ENCODE results near the gene KNDC1.
A peak's percentile ranks its signal among the peaks of the same experiment; 100 is the strongest.
"Not testable (repeated sequence)": the region's sequence is repeated elsewhere in the genome, so short reads cannot be mapped to it uniquely, and the experiment has no call there.

KNDC1 gene, protein sequence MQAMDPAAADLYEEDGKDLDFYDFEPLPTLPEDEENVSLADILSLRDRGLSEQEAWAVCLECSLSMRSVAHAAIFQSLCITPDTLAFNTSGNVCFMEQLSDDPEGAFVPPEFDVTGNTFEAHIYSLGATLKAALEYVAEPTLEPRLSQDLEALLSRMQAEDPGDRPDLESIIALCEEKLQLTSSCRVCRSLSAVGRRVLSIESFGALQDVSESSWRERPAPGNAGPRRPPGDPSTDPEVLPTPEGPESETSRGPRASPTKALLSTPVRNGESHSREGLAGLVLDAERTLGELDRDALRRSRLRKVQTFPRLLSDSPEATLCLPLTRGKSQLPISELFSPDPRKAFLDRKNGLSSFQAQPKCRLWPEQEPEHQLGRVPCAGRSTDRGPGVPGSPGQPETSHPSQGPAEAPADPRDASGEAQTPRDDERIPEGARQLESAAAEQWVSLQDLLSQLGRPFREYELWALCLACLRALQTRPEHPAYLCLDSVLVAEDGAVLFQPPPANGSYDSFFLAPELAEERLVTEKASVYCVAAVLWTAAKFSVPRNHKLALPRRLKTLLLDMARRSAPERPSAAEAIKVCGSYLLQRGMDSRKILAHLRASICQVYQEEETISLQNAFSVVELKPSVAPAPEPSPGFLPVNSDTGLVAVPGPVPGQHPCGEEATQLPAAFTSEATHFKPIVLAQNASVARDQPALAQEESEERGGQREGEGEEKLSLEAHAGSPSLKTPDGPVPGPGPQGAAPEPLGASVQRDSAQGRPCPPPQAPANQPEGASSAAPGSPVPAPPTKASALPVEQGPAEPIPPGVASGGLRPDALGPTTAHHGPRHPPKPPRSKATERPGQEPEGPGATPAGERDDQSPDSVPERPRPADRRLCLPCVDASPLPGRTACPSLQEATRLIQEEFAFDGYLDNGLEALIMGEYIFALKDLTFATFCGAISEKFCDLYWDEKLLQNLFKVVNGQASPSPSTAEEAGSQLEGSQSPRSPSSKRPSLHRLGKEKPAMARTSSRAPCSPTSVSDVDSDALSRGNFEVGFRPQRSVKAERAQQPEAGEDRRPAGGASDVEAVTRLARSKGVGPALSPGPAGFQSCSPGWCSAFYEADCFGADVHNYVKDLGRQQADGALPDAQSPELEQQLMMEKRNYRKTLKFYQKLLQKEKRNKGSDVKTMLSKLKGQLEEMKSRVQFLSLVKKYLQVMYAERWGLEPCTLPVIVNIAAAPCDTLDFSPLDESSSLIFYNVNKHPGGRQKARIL (N-terminal part only)

DNA sequence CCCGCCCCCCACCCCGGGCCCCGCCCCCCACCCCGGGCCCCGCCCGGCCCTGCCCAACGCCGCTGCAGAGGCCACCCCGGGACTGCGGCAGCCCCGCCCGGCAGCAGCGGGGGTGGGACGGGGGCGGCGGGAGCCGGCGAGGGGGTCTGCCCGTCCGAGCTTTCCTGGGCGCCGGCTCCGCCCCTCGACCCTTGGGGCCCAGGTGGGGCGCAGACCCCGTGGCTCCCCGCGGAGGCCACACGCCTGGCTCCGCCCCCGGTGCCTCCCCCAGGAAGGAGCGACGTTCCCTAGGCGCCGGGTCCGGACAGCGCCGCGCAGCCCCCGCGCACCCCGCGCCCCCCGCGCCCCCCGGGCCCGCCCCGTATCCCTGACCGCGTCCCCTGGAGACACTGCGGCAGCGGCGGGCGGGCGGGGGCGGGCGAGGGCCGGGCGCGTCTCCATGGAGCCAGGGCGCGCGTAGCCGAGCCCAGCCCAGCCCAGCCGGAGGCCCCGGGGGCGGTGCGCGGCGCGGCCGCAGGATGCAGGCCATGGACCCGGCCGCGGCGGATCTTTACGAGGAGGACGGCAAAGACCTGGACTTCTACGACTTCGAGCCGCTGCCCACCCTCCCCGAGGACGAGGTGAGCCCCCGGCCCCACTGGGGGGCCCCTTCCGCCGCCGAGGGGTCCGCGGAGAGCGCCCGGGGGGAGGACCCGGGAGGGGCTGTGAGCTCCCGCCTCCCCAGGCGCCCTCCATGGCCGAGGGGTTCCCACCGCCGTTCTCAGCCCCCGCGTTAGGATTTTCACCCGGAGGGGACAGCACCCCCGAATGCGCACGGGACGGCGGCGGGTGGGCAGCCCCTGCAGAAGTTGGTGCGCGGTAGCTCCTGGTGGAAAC, at the start of gene KNDC1:
TSS of gene KNDC1 (plus strand) at position 270 of the 876 bp plus-strand sequence. CDS start at position 519, 249 bp downstream.
- DNase-seq, result peak; percentile 71

DNA sequence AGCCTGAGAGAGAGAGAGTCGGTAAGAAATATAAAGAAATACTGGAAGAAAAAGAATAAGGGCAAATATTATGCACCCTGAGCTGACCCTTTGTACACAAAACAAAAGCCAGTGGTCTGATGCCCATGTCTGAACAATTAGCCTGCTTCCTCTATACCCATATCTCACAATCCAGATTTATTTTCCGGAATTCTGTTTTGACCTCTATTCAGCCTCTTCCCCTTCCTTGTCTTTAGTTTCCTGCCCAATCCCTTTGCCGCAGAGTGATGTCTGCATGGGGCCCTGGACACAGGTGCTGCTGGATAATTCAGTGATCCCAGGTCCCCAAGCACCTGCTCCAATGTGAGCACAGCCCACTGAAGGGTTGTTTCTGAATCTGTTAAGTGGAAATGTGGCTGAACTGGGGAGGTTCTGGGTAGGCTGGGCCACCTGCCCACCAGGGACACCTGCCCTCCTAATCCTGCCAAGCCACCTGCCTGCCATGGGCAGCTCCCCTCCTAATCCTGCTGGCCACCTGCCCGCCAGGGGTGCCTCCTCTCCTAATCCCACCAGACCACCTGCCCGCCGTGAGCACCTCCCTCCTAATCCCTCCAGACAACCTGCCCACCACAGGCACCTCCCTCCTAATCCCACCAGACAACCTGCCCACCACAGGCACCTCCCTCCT, 49.3 kb upstream of the KNDC1 start:
- no peak for DNase-seq

DNA sequence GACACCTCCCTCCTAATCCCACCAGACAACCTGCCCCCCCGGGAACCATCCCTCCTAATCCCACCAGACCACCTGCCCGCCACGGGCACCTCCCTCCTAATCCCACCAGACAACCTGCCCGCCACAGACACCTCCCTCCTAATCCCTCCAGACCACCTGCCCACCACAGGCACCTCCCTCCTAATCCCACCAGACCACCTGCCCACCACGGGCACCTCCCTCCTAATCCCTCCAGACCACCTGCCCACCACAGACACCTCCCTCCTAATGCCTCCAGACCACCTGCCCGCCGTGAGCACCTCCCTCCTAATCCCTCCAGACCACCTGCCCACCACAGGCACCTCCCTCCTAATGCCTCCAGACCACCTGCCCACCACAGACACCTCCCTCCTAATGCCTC, 48.4 kb upstream of the KNDC1 start:
- not testable (repeated sequence) for DNase-seq

DNA sequence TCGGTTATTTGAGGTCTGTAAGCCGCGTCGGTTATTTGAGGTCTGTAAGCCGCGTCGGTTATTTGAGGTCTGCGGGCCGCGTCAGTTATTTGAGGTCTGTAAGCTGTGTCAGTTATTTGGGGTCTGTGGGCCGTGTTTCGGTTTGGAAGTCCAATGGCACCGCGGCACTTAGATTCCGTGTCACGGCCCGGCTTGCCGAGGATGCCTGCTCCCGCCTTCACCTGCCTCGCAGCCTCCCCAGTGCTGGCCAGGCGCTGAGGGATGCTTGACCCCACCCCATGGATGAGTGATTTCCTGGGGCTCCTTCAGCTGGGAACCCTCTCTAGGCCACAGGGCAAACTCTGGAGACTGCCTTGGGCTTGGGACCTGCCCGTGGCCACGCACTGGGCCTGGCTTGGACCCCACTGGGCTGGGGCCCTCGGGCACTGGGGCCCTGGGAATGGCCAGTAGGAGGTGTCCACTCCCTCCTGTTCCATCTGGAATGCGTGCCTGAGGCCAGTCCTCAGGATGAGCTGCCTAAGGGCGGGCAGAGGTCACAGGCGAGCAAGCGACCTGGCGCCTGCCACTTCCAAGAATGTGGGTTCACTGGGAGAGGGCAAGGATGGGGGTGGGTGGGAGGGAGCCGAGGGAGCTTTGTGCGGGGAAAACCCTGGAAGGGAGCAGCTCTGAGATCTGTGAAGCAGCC, 46.7 kb upstream of the KNDC1 start:
- DNase-seq, result no peak

GRCh38 chr10:133113847-133114246, 46.2 kb upstream of the KNDC1 start:
- no peak for DNase-seq

DNA sequence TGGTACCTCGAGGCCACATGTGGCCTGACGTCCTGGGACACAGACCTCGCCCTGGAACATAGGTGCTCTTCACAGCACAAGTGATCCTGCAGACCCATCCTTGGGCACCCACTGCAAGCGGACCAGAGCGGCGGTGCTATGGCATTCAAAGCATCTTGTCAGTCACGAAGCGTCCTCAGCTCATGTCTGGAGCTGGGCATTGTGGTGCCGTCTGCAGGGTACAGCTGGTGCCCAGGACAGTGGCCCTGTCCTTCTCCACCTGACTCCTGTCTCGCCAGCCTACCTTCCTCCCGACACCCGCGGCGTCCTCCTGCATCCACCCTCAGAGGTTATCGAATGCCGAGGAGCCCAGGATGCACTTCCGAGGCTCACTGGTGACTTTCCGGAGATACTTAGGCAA, 45.8 kb upstream of the KNDC1 start:
- no peak for DNase-seq

GRCh38 chr10:133114726-133115452, 45.1 kb upstream of the KNDC1 start:
- DNase-seq, result no peak

GRCh38 chr10:133115453-133115842, 44.6 kb upstream of the KNDC1 start:
- no peak for DNase-seq

GRCh38 chr10:133115976-133116375, 44.0 kb upstream of the KNDC1 start:
- DNase-seq, result no peak

- DNase-seq, result no peak
Measured at GRCh38 chr10:133116455-133116854, 43.6 kb upstream of the KNDC1 start.

GRCh38 chr10:133117036-133117687, 42.9 kb upstream of the KNDC1 start:
- DNase-seq, result no peak

DNA sequence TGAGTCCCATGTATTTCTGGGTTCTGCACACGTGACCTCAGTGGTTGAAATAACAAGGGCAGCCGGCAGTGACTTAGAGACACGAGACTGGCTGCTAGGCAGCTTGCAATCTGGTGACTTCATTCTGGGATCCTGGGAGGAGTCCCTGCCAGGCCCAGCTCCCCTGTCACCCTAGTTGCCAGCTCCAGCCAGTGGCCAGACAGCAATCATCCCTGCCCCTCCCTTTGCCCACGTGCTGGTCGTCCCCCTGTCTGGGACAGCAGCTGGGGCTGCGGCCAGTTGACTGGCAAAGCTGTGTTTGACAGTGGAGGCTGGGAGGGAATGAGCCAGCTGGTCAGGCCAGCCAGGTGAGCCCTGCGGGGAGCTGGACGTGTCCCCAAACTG, 42.3 kb upstream of the KNDC1 start:
- no peak for DNase-seq

DNA sequence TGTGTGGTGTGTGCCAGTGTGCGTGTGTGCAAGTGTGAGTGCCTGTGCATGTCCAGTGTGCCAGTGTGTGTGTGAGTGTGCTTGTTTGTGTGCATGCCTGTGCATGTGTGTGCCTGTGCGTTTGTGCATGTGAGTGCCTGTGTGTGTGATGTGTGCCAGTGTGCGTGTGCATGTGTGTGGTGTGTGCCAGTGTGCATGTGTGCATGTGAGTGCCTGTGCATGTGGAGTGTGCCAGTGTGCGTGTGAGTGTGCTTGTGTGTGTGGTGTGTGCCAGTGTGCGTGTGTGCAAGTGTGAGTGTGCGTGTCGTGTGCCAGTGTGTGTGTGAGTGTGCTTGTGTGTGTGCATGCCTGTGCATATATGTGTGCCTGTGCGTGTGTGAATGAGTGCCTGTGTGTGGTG, 38.5 kb upstream of the KNDC1 start:
- DNase-seq, result no peak

- no peak for DNase-seq
Measured at GRCh38 chr10:133122171-133122935, 37.7 kb upstream of the KNDC1 start.

DNA sequence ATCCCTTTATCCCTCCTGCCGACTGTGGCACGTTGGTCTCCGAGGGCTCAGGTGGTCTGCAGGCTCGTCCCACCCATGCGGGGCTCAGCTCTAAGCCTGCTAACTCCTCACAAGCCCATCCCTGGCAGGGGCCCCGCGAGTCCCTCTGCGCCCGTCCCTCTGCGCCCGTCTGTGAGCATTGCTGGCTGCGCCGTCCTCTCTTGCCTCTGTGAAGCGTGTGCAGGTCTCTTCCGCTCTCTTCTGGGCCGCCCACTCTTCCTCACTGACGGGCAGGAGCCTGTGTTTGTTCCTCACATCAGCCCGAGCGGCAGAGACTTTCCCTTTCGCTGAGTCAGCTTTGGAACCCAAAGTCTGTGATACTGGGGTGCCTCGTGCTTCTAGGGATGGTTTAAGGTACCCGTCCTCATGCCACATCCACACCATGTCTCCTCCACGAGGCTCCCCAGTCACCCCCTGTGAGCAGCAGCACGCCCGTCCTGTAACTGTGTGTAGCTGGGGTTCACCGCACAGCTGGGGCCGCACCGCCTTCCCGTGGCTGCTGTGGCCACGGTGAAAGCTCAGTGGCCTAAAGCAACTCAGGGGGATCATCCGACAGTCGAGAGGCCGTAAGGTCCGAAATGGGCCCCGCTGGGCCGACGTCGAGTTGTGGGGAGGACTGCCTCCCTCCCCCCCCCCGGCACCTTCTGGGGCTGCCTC, 36.8 kb upstream of the KNDC1 start:
- DNase-seq, result no peak

GRCh38 chr10:133123746-133124356, 36.2 kb upstream of the KNDC1 start:
- no peak for DNase-seq

- DNase-seq, result no peak
Measured at GRCh38 chr10:133124357-133125211, 35.4 kb upstream of the KNDC1 start.

Measured in activated CD8-positive, alpha-beta memory T cell treated with anti-CD3 and anti-CD28 coated beads for 24 hours (primary cell).